Hematopoietic multipotent progenitor cell (in vitro differentiated cells): ENCODE data around the gene ACKR1. TPM values are rescaled to one million over a fixed set of nuclear protein-coding genes. Genes with fewer than 3 reads are reported as not detected.

Experiments
- DNase-seq, 3 donors: peaks; one replicate each; pipeline ENCODE4 v3.0.0-alpha.2; 2011 to 2015; ENCODE audit warnings: low read depth in 2 of 3, low spot score in 2 of 3
- total RNA-seq: library from RNA; depleted of rRNA; stranded (reverse); fragments of >200 nt; gene quantifications from one replicate; pipeline ENCODE4 v1.2.3, GENCODE V29; 2012

ACKR1 gene
- total RNA-seq, 1 donor = 0.27 TPM

- no peak for DNase-seq
Observed at GRCh38 chr1:159187033-159187432, 17.6 kb upstream of the ACKR1 start.

- no peak for DNase-seq
Observed at GRCh38 chr1:159187647-159188374, 16.9 kb upstream of the ACKR1 start.

GRCh38 chr1:159188375-159188788 is 16.3 kb upstream of the ACKR1 start:
- DNase-seq = peak in 2 of 3 donors; percentile 43 to 72

GRCh38 chr1:159190441-159190840 is 14.2 kb upstream of the ACKR1 start:
- no peak for DNase-seq

GRCh38 chr1:159196543-159196942 is 8.1 kb upstream of the ACKR1 start:
- DNase-seq = no peak

GRCh38 chr1:159197561-159198557 is 6.8 kb upstream of the ACKR1 start:
- peak in 2 of 3 donors; percentile 69 to 83 for DNase-seq

- no peak for DNase-seq
Observed at GRCh38 chr1:159199901-159200300, 4.8 kb upstream of the ACKR1 start.

GRCh38 chr1:159200769-159201168 is 3.9 kb upstream of the ACKR1 start:
- DNase-seq = peak in 2 of 3 donors; percentile 45 to 56

- DNase-seq = no peak
Observed at GRCh38 chr1:159201642-159202041, 3.0 kb upstream of the ACKR1 start.

- DNase-seq = no peak
Observed at GRCh38 chr1:159203610-159204009, 1.1 kb upstream of the ACKR1 start.

GRCh38 chr1:159205225-159205624 is 550 bp downstream of the ACKR1 start:
- DNase-seq = no peak

- DNase-seq = no peak
Observed at GRCh38 chr1:159206110-159206509, 1.4 kb downstream of the ACKR1 start.

GRCh38 chr1:159207080-159207479 is 2.4 kb downstream of the ACKR1 start:
- no peak for DNase-seq

GRCh38 chr1:159207774-159208173 is 3.1 kb downstream of the ACKR1 start:
- DNase-seq = no peak

- DNase-seq = no peak
Observed at GRCh38 chr1:159208175-159208825, 3.6 kb downstream of the ACKR1 start.

GRCh38 chr1:159209061-159209460 is 4.4 kb downstream of the ACKR1 start:
- DNase-seq = no peak

- peak; percentile 9 to 80 (median 59) for DNase-seq
Observed at GRCh38 chr1:159211331-159212136, 6.9 kb downstream of the ACKR1 start.

- DNase-seq = no peak
Observed at GRCh38 chr1:159212596-159212995, 7.9 kb downstream of the ACKR1 start.

GRCh38 chr1:159214149-159214760 is 9.6 kb downstream of the ACKR1 start:
- DNase-seq = peak; percentile 3 to 49 (median 31)
